WTC11 (cell line): ENCODE data around the gene CTDP1. TPM values are rescaled to one million over a fixed set of nuclear protein-coding genes. Genes with fewer than 3 reads are reported as not detected.

Experiments used
- ATAC-seq: fragments of 200-7000 bp; cut with Tn5 transposase; 2 replicates; pipeline ENCODE4 v1.10.0; 2021; ENCODE audit warnings: mild to moderate bottlenecking, moderate library complexity
- CTCF ChIA-PET: fragments of 300-600 bp; sonication (Branson Sonifier 250); formaldehyde crosslinking; loops from one replicate; lab custom pipeline; 2021; ENCODE audit warnings: antibody characterized with exemption; lab: Charles Lee
- POLR2A ChIA-PET: fragments of 350-600 bp; sonication (Branson Sonifier 250); formaldehyde crosslinking; loops from one replicate; lab custom pipeline; 2021; ENCODE audit warnings: antibody characterized with exemption; lab: Charles Lee
- DNase-seq: peaks from one replicate; pipeline ENCODE4 v3.0.0; 2021; ENCODE audit warnings: low spot score
- H3K27ac Mint-ChIP-seq: 2 replicates; pipeline ENCODE4 v1.8.0; 2021; ENCODE audit warnings: mixed read lengths
- H3K27me3 Mint-ChIP-seq: 2 replicates; pipeline ENCODE4 v1.8.0; 2021; ENCODE audit warnings: low read depth, mild to moderate bottlenecking, moderate library complexity, mixed read lengths
- H3K36me3 Mint-ChIP-seq: 2 replicates; pipeline ENCODE4 v1.8.0; 2021; ENCODE audit warnings: mixed read lengths
- H3K4me1 Mint-ChIP-seq: 2 replicates; pipeline ENCODE4 v1.8.0; 2022; ENCODE audit warnings: mixed read lengths
- H3K4me3 Mint-ChIP-seq: 2 replicates; pipeline ENCODE4 v1.8.0; 2021; ENCODE audit warnings: mild to moderate bottlenecking, moderate library complexity, mixed read lengths
- H3K9me3 Mint-ChIP-seq: 2 replicates; pipeline ENCODE4 v1.8.0; 2021; ENCODE audit warnings: mixed read lengths
- E2F5 ChIP-seq: sonication (generic); formaldehyde crosslinking; IDR thresholded peaks from 2 replicates; pipeline ENCODE4 v1.8.1; 2022; ENCODE audit warnings: mild to moderate bottlenecking, moderate library complexity, missing genetic modification reagents
- ETV6 ChIP-seq: sonication (generic); formaldehyde crosslinking; IDR thresholded peaks from 2 replicates; pipeline ENCODE4 v1.8.1; 2022; ENCODE audit warnings: mild to moderate bottlenecking, missing genetic modification reagents
- FOXP1 ChIP-seq: sonication (generic); formaldehyde crosslinking; IDR thresholded peaks from 2 replicates; pipeline ENCODE4 v1.8.0; 2022; ENCODE audit warnings: missing genetic modification reagents, mild to moderate bottlenecking, moderate library complexity, borderline replicate concordance
- GABPB1 ChIP-seq: sonication (generic); formaldehyde crosslinking; IDR thresholded peaks from 2 replicates; pipeline ENCODE4 v1.8.1; 2023; ENCODE audit warnings: mild to moderate bottlenecking, missing genetic modification reagents
- GRHL2 ChIP-seq: fragments of 250-450 bp; sonication (Bioruptor Pico); IDR thresholded peaks from 2 replicates; pipeline ENCODE4 v1.8.0; 2022; ENCODE audit warnings: mild to moderate bottlenecking, moderate library complexity; ENCODE audit not compliant: insufficient replicate concordance, severe bottlenecking
- IRF2 ChIP-seq: sonication (generic); formaldehyde crosslinking; IDR thresholded peaks from 2 replicates; pipeline ENCODE4 v1.8.0; 2022; ENCODE audit warnings: low read depth, missing genetic modification reagents, borderline replicate concordance
- JAZF1 ChIP-seq: fragments of 250-450 bp; sonication (Bioruptor Pico); IDR thresholded peaks from 2 replicates; pipeline ENCODE4 v1.9.0; 2021; ENCODE audit warnings: moderate library complexity, mild to moderate bottlenecking, inconsistent platforms
- RORB ChIP-seq: fragments of 250-450 bp; sonication (Bioruptor Pico); IDR thresholded peaks from 2 replicates; pipeline ENCODE4 v1.9.0; 2021; ENCODE audit warnings: mild to moderate bottlenecking
- SMAD3 ChIP-seq: sonication (generic); formaldehyde crosslinking; IDR thresholded peaks from 2 replicates; pipeline ENCODE4 v1.8.0; 2022; ENCODE audit warnings: missing genetic modification reagents, mild to moderate bottlenecking, borderline replicate concordance
- TEAD4 ChIP-seq: sonication (generic); formaldehyde crosslinking; IDR thresholded peaks from 2 replicates; pipeline ENCODE4 v1.8.0; 2022; ENCODE audit warnings: mild to moderate bottlenecking, missing genetic modification reagents
- ZNF263 ChIP-seq: sonication (generic); formaldehyde crosslinking; IDR thresholded peaks from 2 replicates; pipeline ENCODE4 v1.8.1; 2022; ENCODE audit warnings: low read depth, mild to moderate bottlenecking, moderate library complexity, missing genetic modification reagents
- ZNF532 ChIP-seq: fragments of 250-450 bp; sonication (Bioruptor Pico); IDR thresholded peaks from 2 replicates; pipeline ENCODE4 v1.9.0; 2021; ENCODE audit warnings: mild to moderate bottlenecking, borderline replicate concordance
- total RNA-seq: library from RNA; stranded (reverse); gene quantifications from 3 replicates; pipeline ENCODE4 v1.2.3, GENCODE V29; 2021

CTDP1 gene
- total RNA-seq, 1 experiment from 2014 or later = 39.7 TPM

GRCh38 chr18:79680891-79681339 is 1.3 kb downstream of the CTDP1 start:
- peaks cover 30% of the 10 kb centered on the region for H3K4me1 Mint-ChIP-seq
- ATAC-seq = no peak
- POLR2A ChIA-PET = no interaction called here
- 0 out of 2 replicates have a peak, but pooled peaks have one; percentile 50 for TF ChIP-seq E2F5 (CRISPR knock-in tag)
- no peak for TF ChIP-seq ZNF532 (CRISPR knock-in tag)
- TF ChIP-seq ETV6 (CRISPR knock-in tag) = no peak
- no peak for TF ChIP-seq GRHL2 (CRISPR knock-in tag)
- TF ChIP-seq ZNF263 = no peak
- no peak for TF ChIP-seq GABPB1 (CRISPR knock-in tag)
- TF ChIP-seq, all 79 proteins: peak for 1
- no peak for DNase-seq
- Mint-ChIP-seq H3K4me3 (peak overlapping the region; percentile 80), H3K36me3 (peaks cover 13% of the 10 kb centered on the region), H3K9me3 (no peaks in the 10 kb centered on the region), H3K27ac (peak overlapping the region; percentile 89), H3K27me3 (no peaks in the 10 kb centered on the region)
- CTCF ChIA-PET = no interaction called here

- ATAC-seq = no peak
- Mint-ChIP-seq H3K27me3 (no peaks in the 10 kb centered on the region), H3K4me3 (peak overlapping the region; percentile 80), H3K9me3 (no peaks in the 10 kb centered on the region), H3K36me3 (peaks cover 5% of the 10 kb centered on the region), H3K27ac (no peak overlapping the region; the same call in 1 of the 2 replicates), H3K4me1 (peaks cover 30% of the 10 kb centered on the region)
- no peak for DNase-seq
- ChIA-PET CTCF (no interaction called here), POLR2A (no interaction called here)
- TF ChIP-seq IRF2 (CRISPR knock-in tag) (no peak), FOXP1 (CRISPR knock-in tag) (no peak), ETV6 (CRISPR knock-in tag) (no peak), JAZF1 (CRISPR knock-in tag) (no peak), RORB (no peak), TEAD4 (no peak)
Observed at GRCh38 chr18:79681484-79682387, 2.1 kb downstream of the CTDP1 start.

- H3K4me3 Mint-ChIP-seq = no peak overlapping the region
- H3K27me3 Mint-ChIP-seq = no peaks in the 10 kb centered on the region
- ChIA-PET CTCF (no interaction called here), POLR2A (no interaction called here)
- peaks cover 27% of the 10 kb centered on the region for H3K4me1 Mint-ChIP-seq
- no peaks in the 10 kb centered on the region for H3K36me3 Mint-ChIP-seq
- H3K9me3 Mint-ChIP-seq = no peaks in the 10 kb centered on the region
- TF ChIP-seq SMAD3 (CRISPR knock-in tag) = no peak
- TF ChIP-seq, all 79 proteins: peak for 0
- no peak for ATAC-seq
- peak overlapping the region; percentile 62; the same call in 1 of the 2 replicates for H3K27ac Mint-ChIP-seq
- no peak for DNase-seq
Observed at GRCh38 chr18:79682481-79682880, 2.9 kb downstream of the CTDP1 start.
